ENCODE data around the gene WDR5.

DNA sequence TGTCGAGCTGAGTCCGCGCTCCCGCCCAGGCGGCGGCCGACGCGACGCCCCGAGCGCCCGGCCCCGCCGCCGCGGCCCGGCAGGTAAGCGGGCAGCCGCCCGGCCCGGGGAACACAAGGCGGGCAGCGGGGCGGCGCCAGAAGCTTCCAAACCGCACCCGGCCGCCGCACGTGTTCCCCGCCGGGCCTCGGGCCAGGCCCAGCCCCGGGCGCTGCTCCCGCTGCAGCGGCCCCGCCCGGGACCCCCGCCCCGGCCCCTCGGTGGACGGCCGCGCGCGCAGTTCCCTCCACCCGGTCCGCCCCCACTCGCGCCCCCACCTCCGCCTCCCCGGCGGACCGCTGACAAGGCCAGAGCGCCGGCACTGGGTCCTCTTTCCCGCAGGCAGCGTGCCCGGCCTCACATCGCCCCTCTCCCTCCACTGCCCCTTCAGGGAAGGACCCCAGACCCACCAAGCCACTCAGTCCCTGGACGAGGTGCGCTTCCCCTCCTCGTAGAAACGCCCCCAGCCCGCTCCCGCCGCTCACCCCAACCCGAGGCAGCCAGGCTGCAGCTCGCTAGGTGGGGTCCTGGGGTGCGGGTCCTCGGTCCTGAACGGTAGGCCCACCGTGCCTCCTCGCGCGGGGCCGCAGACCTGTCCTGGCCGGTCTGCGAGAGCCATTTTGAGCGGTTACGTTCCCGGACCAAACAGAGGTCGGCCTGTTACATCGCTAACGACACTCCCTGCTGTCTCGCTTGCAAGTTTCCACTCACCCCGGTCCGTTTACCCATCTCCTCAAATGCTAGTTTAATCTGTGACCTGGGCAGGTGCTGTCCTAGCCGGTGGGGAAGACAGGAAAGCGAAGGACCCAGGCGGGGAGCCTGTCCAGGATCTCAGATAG is 475 bp downstream of the WDR5 start:
- TF ChIP-seq, protein P1, sequence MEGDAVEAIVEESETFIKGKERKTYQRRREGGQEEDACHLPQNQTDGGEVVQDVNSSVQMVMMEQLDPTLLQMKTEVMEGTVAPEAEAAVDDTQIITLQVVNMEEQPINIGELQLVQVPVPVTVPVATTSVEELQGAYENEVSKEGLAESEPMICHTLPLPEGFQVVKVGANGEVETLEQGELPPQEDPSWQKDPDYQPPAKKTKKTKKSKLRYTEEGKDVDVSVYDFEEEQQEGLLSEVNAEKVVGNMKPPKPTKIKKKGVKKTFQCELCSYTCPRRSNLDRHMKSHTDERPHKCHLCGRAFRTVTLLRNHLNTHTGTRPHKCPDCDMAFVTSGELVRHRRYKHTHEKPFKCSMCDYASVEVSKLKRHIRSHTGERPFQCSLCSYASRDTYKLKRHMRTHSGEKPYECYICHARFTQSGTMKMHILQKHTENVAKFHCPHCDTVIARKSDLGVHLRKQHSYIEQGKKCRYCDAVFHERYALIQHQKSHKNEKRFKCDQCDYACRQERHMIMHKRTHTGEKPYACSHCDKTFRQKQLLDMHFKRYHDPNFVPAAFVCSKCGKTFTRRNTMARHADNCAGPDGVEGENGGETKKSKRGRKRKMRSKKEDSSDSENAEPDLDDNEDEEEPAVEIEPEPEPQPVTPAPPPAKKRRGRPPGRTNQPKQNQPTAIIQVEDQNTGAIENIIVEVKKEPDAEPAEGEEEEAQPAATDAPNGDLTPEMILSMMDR (tag by site-specific recombination; IDR thresholded peaks at IDR 0.05), result peak; percentile 23; the same call in 1 of the 2 replicates
- TF ChIP-seq, protein P2, sequence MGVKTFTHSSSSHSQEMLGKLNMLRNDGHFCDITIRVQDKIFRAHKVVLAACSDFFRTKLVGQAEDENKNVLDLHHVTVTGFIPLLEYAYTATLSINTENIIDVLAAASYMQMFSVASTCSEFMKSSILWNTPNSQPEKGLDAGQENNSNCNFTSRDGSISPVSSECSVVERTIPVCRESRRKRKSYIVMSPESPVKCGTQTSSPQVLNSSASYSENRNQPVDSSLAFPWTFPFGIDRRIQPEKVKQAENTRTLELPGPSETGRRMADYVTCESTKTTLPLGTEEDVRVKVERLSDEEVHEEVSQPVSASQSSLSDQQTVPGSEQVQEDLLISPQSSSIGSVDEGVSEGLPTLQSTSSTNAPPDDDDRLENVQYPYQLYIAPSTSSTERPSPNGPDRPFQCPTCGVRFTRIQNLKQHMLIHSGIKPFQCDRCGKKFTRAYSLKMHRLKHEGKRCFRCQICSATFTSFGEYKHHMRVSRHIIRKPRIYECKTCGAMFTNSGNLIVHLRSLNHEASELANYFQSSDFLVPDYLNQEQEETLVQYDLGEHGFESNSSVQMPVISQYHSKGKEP (tag by site-specific recombination; IDR thresholded peaks at IDR 0.05), result no peak
